Loucy (cell line): Measurements from ENCODE around the gene GUCY1A1.
A peak's percentile ranks its signal among the peaks of the same experiment; 100 is the strongest.

Experiments
- H2AFZ ChIP-seq: fragments of 200-600 bp; sonication (generic); 2 replicates; pipeline ENCODE4 v1.6.0; 2016; ENCODE audit warnings: antibody characterized with exemption, mild to moderate bottlenecking, low read length, moderate library complexity
- H3F3A ChIP-seq: fragments of 200-600 bp; 2 replicates; pipeline ENCODE4 v1.6.0; 2016; ENCODE audit warnings: antibody characterized with exemption, low read depth, mild to moderate bottlenecking
- H3K27me3 ChIP-seq: fragments of 200-600 bp; sonication (generic); 2 replicates; pipeline ENCODE4 v1.6.1; 2014; ENCODE audit warnings: low read length, mild to moderate bottlenecking; ENCODE audit not compliant: insufficient read depth, poor library complexity, severe bottlenecking
- H3K36me3 ChIP-seq: fragments of 200-600 bp; sonication (generic); 2 replicates; pipeline ENCODE4 v1.6.1; 2016; ENCODE audit warnings: low read length; ENCODE audit not compliant: insufficient read depth
- H3K4me1 ChIP-seq: fragments of 200-600 bp; sonication (generic); 2 replicates; pipeline ENCODE4 v1.5.1; 2014; ENCODE audit warnings: low read length, mild to moderate bottlenecking; ENCODE audit not compliant: insufficient read depth, poor library complexity, severe bottlenecking
- H3K4me2 ChIP-seq: fragments of 200-600 bp; sonication (generic); 2 replicates; pipeline ENCODE4 v1.6.0; 2014; ENCODE audit warnings: antibody characterized with exemption, low read length, low read depth, mild to moderate bottlenecking; ENCODE audit not compliant: poor library complexity, severe bottlenecking
- H3K4me3 ChIP-seq: fragments of 200-600 bp; sonication (generic); 2 replicates; pipeline ENCODE4 v1.5.1; 2014; ENCODE audit warnings: low read length, mild to moderate bottlenecking, mixed read lengths; ENCODE audit not compliant: poor library complexity, severe bottlenecking
- H3K79me2 ChIP-seq: fragments of 200-600 bp; sonication (generic); 2 replicates; pipeline ENCODE4 v1.6.1; 2014; ENCODE audit warnings: low read length; ENCODE audit not compliant: insufficient read depth
- H3K9ac ChIP-seq: fragments of 200-600 bp; sonication (generic); 2 replicates; pipeline ENCODE4 v1.6.0; 2014; ENCODE audit warnings: mild to moderate bottlenecking, low read depth, low read length, moderate library complexity; ENCODE audit not compliant: poor library complexity, severe bottlenecking
- H3K9me2 ChIP-seq: fragments of 200-600 bp; sonication (generic); replicated peaks from 2 replicates; pipeline ENCODE4 v1.6.1; 2016; ENCODE audit warnings: low read depth, low read length, mixed read lengths
- H3K9me3 ChIP-seq: fragments of 200-600 bp; sonication (generic); 2 replicates; pipeline ENCODE4 v1.6.1; 2014; ENCODE audit warnings: mild to moderate bottlenecking, antibody characterized with exemption, low read length, low read depth; ENCODE audit not compliant: insufficient read depth
- H4K20me1 ChIP-seq: fragments of 200-600 bp; sonication (generic); 2 replicates; pipeline ENCODE4 v1.6.0; 2014; ENCODE audit warnings: antibody characterized with exemption, low read length, mild to moderate bottlenecking; ENCODE audit not compliant: insufficient read depth, poor library complexity, severe bottlenecking
- CTCF ChIP-seq: fragments of 200-600 bp; sonication (generic); conservative IDR thresholded peaks from 2 replicates; pipeline ENCODE4 v1.5.1; 2014; ENCODE audit warnings: mild to moderate bottlenecking, antibody characterized with exemption, low read length
- EZH2phosphoT487 ChIP-seq: fragments of 200-600 bp; IDR thresholded peaks from 2 replicates; pipeline ENCODE4 v1.6.1; 2018; ENCODE audit warnings: antibody characterized with exemption, mild to moderate bottlenecking, moderate library complexity, borderline replicate concordance

GUCY1A1 gene

GRCh38 chr4:155629183-155629825 lies 37.3 kb upstream of the GUCY1A1 start:
- Histone ChIP-seq H3F3A (no peaks in the 10 kb centered on the region), H3K4me1 (peaks cover 28% of the 10 kb centered on the region), H3K9ac (no peak overlapping the region), H3K27me3 (no peaks in the 10 kb centered on the region), H3K4me3 (peak overlapping the region; percentile 19), H3K9me2 (no peaks in the 10 kb centered on the region), H3K36me3 (no peaks in the 10 kb centered on the region), H3K79me2 (no peaks in the 10 kb centered on the region), H2AFZ (peak overlapping the region; percentile 37; the same call in 1 of the 2 replicates), H3K4me2 (peak overlapping the region; percentile 51), H4K20me1 (no peaks in the 10 kb centered on the region), H3K9me3 (no peaks in the 10 kb centered on the region)
- no peak for TF ChIP-seq EZH2phosphoT487
- no peak for TF ChIP-seq CTCF

GRCh38 chr4:155629956-155630355 lies 36.7 kb upstream of the GUCY1A1 start:
- Histone ChIP-seq H4K20me1 (no peaks in the 10 kb centered on the region), H3K9me3 (no peaks in the 10 kb centered on the region), H3F3A (no peaks in the 10 kb centered on the region), H3K9ac (no peak overlapping the region), H3K9me2 (no peaks in the 10 kb centered on the region), H3K79me2 (no peaks in the 10 kb centered on the region), H3K27me3 (no peaks in the 10 kb centered on the region), H3K4me1 (peaks cover 23% of the 10 kb centered on the region), H3K4me3 (peak overlapping the region; percentile 19), H2AFZ (peak overlapping the region; percentile 37; the same call in 1 of the 2 replicates), H3K4me2 (peak overlapping the region; percentile 51), H3K36me3 (no peaks in the 10 kb centered on the region)
- TF ChIP-seq EZH2phosphoT487 (no peak), CTCF (no peak)

DNA sequence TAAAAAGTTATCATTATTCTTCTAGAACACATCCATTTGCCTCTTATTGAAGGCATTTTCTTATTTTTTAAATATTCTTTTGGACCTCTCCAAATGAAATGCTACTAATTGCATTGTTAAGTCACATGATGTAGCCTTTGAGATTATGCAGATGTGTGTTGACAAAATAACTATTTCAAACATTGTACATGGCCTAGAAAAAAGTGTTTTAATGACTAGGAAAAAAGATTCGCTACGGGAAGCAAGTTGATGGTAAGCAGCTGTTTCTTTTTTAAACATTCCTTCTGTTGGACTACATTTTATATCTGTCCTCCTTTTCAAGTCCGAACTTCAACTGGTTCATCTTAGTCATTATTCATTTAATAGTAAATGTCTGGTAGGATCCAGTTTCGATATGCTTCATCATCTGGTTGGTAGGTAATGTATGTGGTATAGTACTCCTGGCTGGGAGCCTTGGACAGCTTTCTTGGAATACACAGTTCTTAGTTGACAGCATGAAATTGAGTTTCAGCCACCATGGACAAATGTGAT lies 34.3 kb upstream of the GUCY1A1 start:
- Histone ChIP-seq H3K4me2 (no peak overlapping the region), H3K9me2 (no peaks in the 10 kb centered on the region), H3K36me3 (no peaks in the 10 kb centered on the region), H3F3A (peaks cover 1% of the 10 kb centered on the region; the same call in 1 of the 2 replicates), H3K9me3 (no peaks in the 10 kb centered on the region), H4K20me1 (no peaks in the 10 kb centered on the region), H2AFZ (no peak overlapping the region), H3K4me3 (no peak overlapping the region), H3K79me2 (no peaks in the 10 kb centered on the region), H3K9ac (no peak overlapping the region), H3K4me1 (peaks cover 44% of the 10 kb centered on the region), H3K27me3 (no peaks in the 10 kb centered on the region)
- TF ChIP-seq CTCF (no peak), EZH2phosphoT487 (no peak)
